Spleen (tissue), 11 donors: ENCODE results near the gene SLC35C1. TPM values are rescaled to one million over a fixed set of nuclear protein-coding genes. Genes with fewer than 3 reads are reported as not detected.

Source experiments
- DNase-seq: peaks from one replicate; pipeline ENCODE4 v3.0.0-alpha.2; 2020
- H3K27ac ChIP-seq, 8 donors: fragments of 200-600 bp; sonication (generic) in 7 of 8; 1 replicate in 4 of 8; 2 replicates in 4 of 8; pipeline versions ENCODE4 v1.5.0 to v1.8.0; 2016 to 2021; ENCODE audit warnings: inconsistent platforms in 4 of 8, mild to moderate bottlenecking in 4 of 8, moderate library complexity in 1 of 8
- H3K27me3 ChIP-seq, 7 donors: fragments of 200-600 bp; sonication (generic) in 6 of 7; replicated peaks in 1 of 7; 1 replicate in 4 of 7; 2 replicates in 3 of 7; pipeline versions ENCODE4 v1.5.0 to v1.8.0; 2016 to 2021; ENCODE audit warnings: inconsistent platforms in 3 of 7, mild to moderate bottlenecking in 1 of 7
- H3K36me3 ChIP-seq, 6 donors: fragments of 200-600 bp; sonication (generic) in 5 of 6; 1 replicate in 4 of 6; 2 replicates in 2 of 6; pipeline versions ENCODE4 v1.5.0 to v1.8.0; 2016 to 2021; ENCODE audit warnings: inconsistent platforms in 2 of 6
- H3K4me1 ChIP-seq, 6 donors: fragments of 200-600 bp; sonication (generic) in 5 of 6; 1 replicate in 3 of 6; 2 replicates in 3 of 6; pipeline versions ENCODE4 v1.5.0 to v1.8.0; 2016 to 2021; ENCODE audit warnings: inconsistent platforms in 3 of 6
- H3K4me3 ChIP-seq, 8 donors: fragments of 200-600 bp; sonication (generic) in 7 of 8; 1 replicate in 4 of 8; 2 replicates in 4 of 8; pipeline versions ENCODE4 v1.5.0 to v1.8.0; 2016 to 2021; ENCODE audit warnings: inconsistent platforms in 4 of 8, mild to moderate bottlenecking in 4 of 8, moderate library complexity in 2 of 8
- H3K9me3 ChIP-seq, 8 donors: fragments of 200-600 bp; sonication (generic) in 7 of 8; 1 replicate in 4 of 8; 2 replicates in 4 of 8; pipeline versions ENCODE4 v1.5.0 to v1.8.0; 2016 to 2021; ENCODE audit warnings: inconsistent platforms in 4 of 8
- POLR2A ChIP-seq, 3 donors: fragments of 450-650 bp; IDR thresholded peaks; one replicate each; pipeline ENCODE4 v1.5.1; 2017; ENCODE audit warnings: antibody characterized with exemption in 3 of 3, mild to moderate bottlenecking in 1 of 3
- POLR2AphosphoS5 ChIP-seq, 3 donors: sonication (generic); formaldehyde crosslinking; IDR thresholded peaks; one replicate each; pipeline ENCODE4 v1.5.1; 2017; ENCODE audit warnings: antibody characterized with exemption in 3 of 3
- WGBS, 5 donors: extraction: QIAGEN DNeasy Blood & Tissue Kit in 3 of 5; methylation state at CpG; one replicate each; pipeline versions ENCODE4 v1.1.5 to v1.1.7; 2013 to 2018; 5-methylcytosine and 5-hydroxymethylcytosine counted together
- intact Hi-C: fragments of 100-400 bp; cut with DNase I; formaldehyde crosslinking; loops from one replicate; pipeline ENCODE4 v1.15.0; 2023; ENCODE audit warnings: low total_unique reads
- polyA plus RNA-seq, 3 donors: library from polyadenylated mRNA; stranded (reverse); fragments of 200-250 nt; gene quantifications; one replicate each; pipeline ENCODE4 v1.2.1, GENCODE V29; 2013
- total RNA-seq, 7 donors: library from RNA; depleted of rRNA in 3 of 7; stranded (reverse); fragments of >200 nt in 3 of 7; fragmentation: NEBNext Ultra II Directional in 4 of 7; extraction: Animal tissue kit (Norgen Biotek cat#: 25700) in 4 of 7; gene quantifications; one replicate each; pipeline versions ENCODE4 v1.1.0 to v1.2.1, GENCODE V29; 2016 to 2021
- TF ChIP-seq, protein P1 (sequence below), 11 experiments: fragments of 200-600 bp in 7 of 11; fragments of 450-650 bp in 4 of 11; sonication (generic) in 4 of 11; IDR thresholded peaks in 8 of 11; conservative IDR thresholded peaks in 3 of 11; 1 replicate in 7 of 11; 2 replicates in 4 of 11; pipeline versions ENCODE4 v1.4.0 to v1.8.0; 2016 to 2021; ENCODE audit warnings: antibody characterized with exemption in 11 of 11, inconsistent platforms in 4 of 11, mild to moderate bottlenecking in 1 of 11
- donor health status: healthy with polysubstance abuse.
- donor health status: DM: no; HTN: no; CAD: no; lungs with moderate emphysema.
- donor health status: DM: no; HTN: no; CAD: no.
- donor health status: Bipolar disorder and iron deficiency.
- donor health status: healthy.
- donor health status: DM: no; HTN: no; CAD: no.
- donor health status: DM: yes; HTN: yes; CAD: no.

The SLC35C1 gene
- total and polyA plus RNA-seq, 10 donors = 2.8 to 14.2 (median 10.4) TPM

DNA sequence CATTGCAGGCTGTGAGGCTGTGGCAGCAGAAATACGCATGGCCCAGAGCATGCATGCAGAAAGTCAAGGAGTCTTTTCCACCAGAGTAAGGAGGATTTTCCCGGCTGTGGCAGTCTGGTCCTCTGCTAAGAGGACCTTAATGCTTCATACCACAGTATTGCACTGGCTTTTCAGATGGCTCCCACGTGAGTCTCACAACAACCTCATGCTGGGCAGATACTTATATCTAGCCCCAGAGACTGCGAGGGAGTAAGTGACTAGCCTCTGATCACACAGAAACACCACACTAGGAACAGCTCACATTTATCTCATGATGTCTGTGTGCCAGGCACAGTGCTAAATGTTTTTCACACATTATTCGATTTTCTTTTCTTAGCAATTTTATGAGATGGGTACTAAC lies 50.4 kb downstream of the SLC35C1 start:
- peak overlapping the region in 1 of 8 donors; percentile 24 for H3K27ac ChIP-seq
- H3K9me3 ChIP-seq = no peaks in the 10 kb centered on the region
- H3K27me3 ChIP-seq = no peaks in the 10 kb centered on the region
- H3K4me1 ChIP-seq = peaks cover 54 to 99% (median 70%) of the 10 kb centered on the region in 6 donors
- TF ChIP-seq, protein P1, sequence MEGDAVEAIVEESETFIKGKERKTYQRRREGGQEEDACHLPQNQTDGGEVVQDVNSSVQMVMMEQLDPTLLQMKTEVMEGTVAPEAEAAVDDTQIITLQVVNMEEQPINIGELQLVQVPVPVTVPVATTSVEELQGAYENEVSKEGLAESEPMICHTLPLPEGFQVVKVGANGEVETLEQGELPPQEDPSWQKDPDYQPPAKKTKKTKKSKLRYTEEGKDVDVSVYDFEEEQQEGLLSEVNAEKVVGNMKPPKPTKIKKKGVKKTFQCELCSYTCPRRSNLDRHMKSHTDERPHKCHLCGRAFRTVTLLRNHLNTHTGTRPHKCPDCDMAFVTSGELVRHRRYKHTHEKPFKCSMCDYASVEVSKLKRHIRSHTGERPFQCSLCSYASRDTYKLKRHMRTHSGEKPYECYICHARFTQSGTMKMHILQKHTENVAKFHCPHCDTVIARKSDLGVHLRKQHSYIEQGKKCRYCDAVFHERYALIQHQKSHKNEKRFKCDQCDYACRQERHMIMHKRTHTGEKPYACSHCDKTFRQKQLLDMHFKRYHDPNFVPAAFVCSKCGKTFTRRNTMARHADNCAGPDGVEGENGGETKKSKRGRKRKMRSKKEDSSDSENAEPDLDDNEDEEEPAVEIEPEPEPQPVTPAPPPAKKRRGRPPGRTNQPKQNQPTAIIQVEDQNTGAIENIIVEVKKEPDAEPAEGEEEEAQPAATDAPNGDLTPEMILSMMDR (IDR thresholded peaks at IDR 0.05 in 8 of 11, conservative IDR thresholded peaks at IDR 0.05 in 3 of 11) = no peak
- TF ChIP-seq POLR2AphosphoS5 (IDR thresholded peaks at IDR 0.05) = no peak
- no peak for TF ChIP-seq POLR2A (IDR thresholded peaks at IDR 0.05)
- H3K36me3 ChIP-seq = peaks cover 5 to 67% (median 37%) of the 10 kb centered on the region in 6 donors
- H3K4me3 ChIP-seq = no peak overlapping the region
- intact Hi-C loops = no loop called here
- DNase-seq = no peak
- WGBS, 5 donors = 71 to 76% (median 74%) methylated on average over 4 to 5 of the region's 5 CpGs

DNA sequence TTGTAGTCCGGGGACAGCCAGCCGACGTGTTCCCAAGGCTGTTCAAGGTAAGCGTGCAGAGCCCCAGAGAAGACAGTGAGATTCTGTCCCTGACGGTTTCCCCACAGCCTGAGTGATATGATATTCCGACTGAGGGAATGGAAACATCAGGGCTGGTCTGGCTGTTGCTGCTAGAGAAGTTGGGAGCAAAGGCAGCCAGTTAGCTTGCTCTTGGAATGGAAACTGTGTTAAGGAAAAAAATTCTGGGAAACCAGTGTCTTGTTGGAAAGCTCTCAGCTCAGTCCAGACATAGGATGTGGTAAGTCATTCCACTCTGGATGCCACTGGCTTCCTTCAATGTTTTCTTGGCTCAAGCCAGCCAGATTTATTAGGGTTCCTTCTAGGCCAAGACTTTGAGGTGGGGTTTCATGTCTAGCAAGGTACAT lies 51.1 kb downstream of the SLC35C1 start:
- intact Hi-C loops = no loop called here
- H3K9me3 ChIP-seq = no peaks in the 10 kb centered on the region
- H3K27ac ChIP-seq = peak overlapping the region in 1 of 8 donors; percentile 24
- TF ChIP-seq, protein P1 (IDR thresholded peaks at IDR 0.05 in 8 of 11, conservative IDR thresholded peaks at IDR 0.05 in 3 of 11) = no peak
- TF ChIP-seq POLR2AphosphoS5 (IDR thresholded peaks at IDR 0.05) (no peak), POLR2A (IDR thresholded peaks at IDR 0.05) (no peak)
- peaks cover 5 to 70% (median 45%) of the 10 kb centered on the region in 6 donors for H3K36me3 ChIP-seq
- no peak overlapping the region for H3K4me3 ChIP-seq
- peaks cover 47 to 91% (median 63%) of the 10 kb centered on the region in 6 donors for H3K4me1 ChIP-seq
- H3K27me3 ChIP-seq = no peaks in the 10 kb centered on the region
- 78 to 95% (median 86%) methylated on average over 5 to 6 of the region's 6 CpGs for WGBS, 5 donors
- DNase-seq = no peak

DNA sequence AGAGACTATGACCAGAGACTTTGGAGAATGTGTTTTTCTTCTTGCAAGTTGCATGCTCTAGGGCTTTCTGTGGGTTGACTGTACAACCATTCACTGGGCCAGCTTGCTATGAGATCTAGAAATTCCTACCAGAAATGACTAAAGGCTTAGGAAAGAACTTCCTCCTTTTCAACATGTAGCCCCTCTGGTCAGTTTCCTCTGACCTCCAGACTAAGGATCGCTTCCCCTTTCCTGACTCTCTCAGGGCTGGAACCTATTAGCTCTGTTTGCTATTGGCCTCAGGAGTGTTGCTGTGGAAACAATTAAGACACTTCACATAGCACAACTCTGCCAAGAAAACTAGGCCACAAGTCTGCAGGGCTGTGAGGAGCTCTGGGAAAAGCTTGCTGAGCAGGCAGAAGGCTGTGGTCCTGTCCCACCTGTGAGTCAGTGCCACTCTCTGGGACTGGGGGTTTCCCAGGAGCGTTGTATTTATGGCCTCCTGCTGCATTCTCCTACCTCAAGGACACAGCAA lies 53.1 kb downstream of the SLC35C1 start:
- TF ChIP-seq, protein P1 (IDR thresholded peaks at IDR 0.05 in 8 of 11, conservative IDR thresholded peaks at IDR 0.05 in 3 of 11) = no peak
- TF ChIP-seq POLR2AphosphoS5 (IDR thresholded peaks at IDR 0.05) (peak in 1 of 3 donors; percentile 61), POLR2A (IDR thresholded peaks at IDR 0.05) (no peak)
- peaks cover 5 to 89% (median 64%) of the 10 kb centered on the region in 6 donors for H3K36me3 ChIP-seq
- peaks cover 29 to 71% (median 44%) of the 10 kb centered on the region in 6 donors for H3K4me1 ChIP-seq
- intact Hi-C loops = no loop called here
- no peaks in the 10 kb centered on the region for H3K27me3 ChIP-seq
- H3K9me3 ChIP-seq = no peaks in the 10 kb centered on the region
- 41 to 70% (median 59%) methylated on average over 2 of the region's 2 CpGs for WGBS, 5 donors
- DNase-seq = no peak
- H3K4me3 ChIP-seq = no peak overlapping the region
- H3K27ac ChIP-seq = peak overlapping the region in 6 of 8 donors; percentile 13 to 78 (median 60)

DNA sequence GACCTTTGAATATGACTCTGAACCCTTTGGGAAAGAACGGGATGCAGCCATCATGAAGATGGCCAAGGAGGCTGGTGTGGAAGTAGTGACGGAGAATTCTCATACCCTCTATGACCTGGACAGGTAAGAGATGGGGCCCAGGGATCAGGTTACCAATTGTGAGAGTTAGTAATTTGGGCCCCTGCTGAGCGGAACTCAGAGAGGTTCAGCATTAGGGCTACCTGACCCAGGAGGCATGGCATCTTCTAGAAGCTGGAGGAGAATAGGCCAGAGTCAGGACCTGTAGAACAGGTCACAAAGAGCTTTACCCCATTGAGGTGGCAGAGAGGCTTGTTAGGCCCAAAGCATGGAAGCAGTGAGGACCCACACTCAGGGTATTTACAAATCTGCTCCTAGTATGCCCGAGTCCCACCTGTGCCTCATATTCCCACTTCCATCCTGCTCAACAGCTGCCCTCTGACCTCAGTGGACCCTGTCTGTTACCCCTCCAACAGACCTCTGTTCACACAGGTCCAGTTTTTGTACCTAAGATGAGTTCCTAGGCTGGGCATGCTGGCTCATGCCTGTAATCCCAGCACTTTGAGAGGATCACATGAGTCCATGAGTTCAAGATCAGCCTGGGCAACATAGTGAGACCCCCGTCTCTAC lies 53.9 kb downstream of the SLC35C1 start:
- DNase-seq = no peak
- Histone ChIP-seq H3K27me3 (no peaks in the 10 kb centered on the region), H3K4me3 (no peak overlapping the region), H3K4me1 (peaks cover 29 to 63% (median 35%) of the 10 kb centered on the region in 6 donors), H3K9me3 (no peaks in the 10 kb centered on the region), H3K36me3 (peaks cover 10 to 92% (median 73%) of the 10 kb centered on the region in 6 donors), H3K27ac (peak overlapping the region in 6 of 8 donors; percentile 13 to 78 (median 60))
- WGBS, 5 donors = 76 to 87% (median 82%) methylated on average over 5 of the region's 5 CpGs
- intact Hi-C loops = no loop called here
- TF ChIP-seq, protein P1 (IDR thresholded peaks at IDR 0.05 in 8 of 11, conservative IDR thresholded peaks at IDR 0.05 in 3 of 11) = no peak
- TF ChIP-seq POLR2AphosphoS5 (IDR thresholded peaks at IDR 0.05) (no peak), POLR2A (IDR thresholded peaks at IDR 0.05) (no peak)
